ENCODE measurements around the gene RASSF8. TPM values are rescaled to one million over a fixed set of nuclear protein-coding genes. Genes with fewer than 3 reads are reported as not detected.

The RASSF8 gene
- total RNA-seq, 2 experiments from 2014 or later: not detected

DNA sequence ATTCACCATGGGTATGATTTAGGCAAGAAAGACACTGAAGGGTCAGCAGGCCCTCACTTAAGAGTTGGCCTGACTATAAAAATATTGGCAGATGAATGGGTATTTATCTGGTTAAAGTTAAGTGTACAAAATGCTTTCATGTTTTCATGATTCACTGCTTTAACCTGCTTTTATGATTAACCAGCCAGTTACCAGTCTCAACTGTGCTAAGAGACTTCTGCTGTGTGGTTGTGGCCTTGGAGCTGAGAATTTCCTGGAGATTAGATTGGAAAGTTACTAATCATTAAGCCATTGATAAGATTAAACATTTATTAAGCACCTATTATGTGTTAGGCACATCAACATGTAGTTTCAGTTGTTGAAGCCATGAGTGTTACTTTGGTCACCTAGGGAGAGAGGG is 68.9 kb downstream of the RASSF8 start:
- Histone ChIP-seq H2AFZ (ENCODE audit: low read length) (no peak overlapping the region), H4K20me1 (ENCODE audit: insufficient read depth, low read length) (no peaks in the 10 kb centered on the region), H3K36me3 (ENCODE audit: insufficient read depth, low read length) (no peaks in the 10 kb centered on the region), H3K9me3 (ENCODE audit: low read length) (no peaks in the 10 kb centered on the region), H3K9me2 (ENCODE audit: insufficient read depth, low read length) (no peaks in the 10 kb centered on the region), H3K79me2 (ENCODE audit: insufficient read depth, low read depth, low read length) (no peaks in the 10 kb centered on the region), H3K4me1 (ENCODE audit: insufficient read depth, low read length, poor library complexity, severe bottlenecking) (no peaks in the 10 kb centered on the region), H3K4me3 (ENCODE audit: low read depth, low read length, poor library complexity, severe bottlenecking) (no peak overlapping the region), H3K27ac (ENCODE audit: low read depth, low read length, poor library complexity, severe bottlenecking) (no peak overlapping the region), H3K4me2 (ENCODE audit: low read length) (no peak overlapping the region)
- intact Hi-C loops (cut with micrococcal nuclease; ENCODE audit: unreplicated experiment): no loop called here
- DNase-seq (ENCODE audit: low spot score): no peak
- TF ChIP-seq EZH2phosphoT487 (IDR thresholded peaks at IDR 0.05; ENCODE audit: borderline replicate concordance, low read depth, low read length): no peak
- TF ChIP-seq, protein P1, sequence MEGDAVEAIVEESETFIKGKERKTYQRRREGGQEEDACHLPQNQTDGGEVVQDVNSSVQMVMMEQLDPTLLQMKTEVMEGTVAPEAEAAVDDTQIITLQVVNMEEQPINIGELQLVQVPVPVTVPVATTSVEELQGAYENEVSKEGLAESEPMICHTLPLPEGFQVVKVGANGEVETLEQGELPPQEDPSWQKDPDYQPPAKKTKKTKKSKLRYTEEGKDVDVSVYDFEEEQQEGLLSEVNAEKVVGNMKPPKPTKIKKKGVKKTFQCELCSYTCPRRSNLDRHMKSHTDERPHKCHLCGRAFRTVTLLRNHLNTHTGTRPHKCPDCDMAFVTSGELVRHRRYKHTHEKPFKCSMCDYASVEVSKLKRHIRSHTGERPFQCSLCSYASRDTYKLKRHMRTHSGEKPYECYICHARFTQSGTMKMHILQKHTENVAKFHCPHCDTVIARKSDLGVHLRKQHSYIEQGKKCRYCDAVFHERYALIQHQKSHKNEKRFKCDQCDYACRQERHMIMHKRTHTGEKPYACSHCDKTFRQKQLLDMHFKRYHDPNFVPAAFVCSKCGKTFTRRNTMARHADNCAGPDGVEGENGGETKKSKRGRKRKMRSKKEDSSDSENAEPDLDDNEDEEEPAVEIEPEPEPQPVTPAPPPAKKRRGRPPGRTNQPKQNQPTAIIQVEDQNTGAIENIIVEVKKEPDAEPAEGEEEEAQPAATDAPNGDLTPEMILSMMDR (conservative IDR thresholded peaks at IDR 0.05; ENCODE audit: low read length): no peak
- ChIA-PET POLR2A (no interaction called here), CTCF (ENCODE audit: unreplicated experiment) (no interaction called here)
- no TSS peak for BruUV-seq (replicated peaks)

DNA sequence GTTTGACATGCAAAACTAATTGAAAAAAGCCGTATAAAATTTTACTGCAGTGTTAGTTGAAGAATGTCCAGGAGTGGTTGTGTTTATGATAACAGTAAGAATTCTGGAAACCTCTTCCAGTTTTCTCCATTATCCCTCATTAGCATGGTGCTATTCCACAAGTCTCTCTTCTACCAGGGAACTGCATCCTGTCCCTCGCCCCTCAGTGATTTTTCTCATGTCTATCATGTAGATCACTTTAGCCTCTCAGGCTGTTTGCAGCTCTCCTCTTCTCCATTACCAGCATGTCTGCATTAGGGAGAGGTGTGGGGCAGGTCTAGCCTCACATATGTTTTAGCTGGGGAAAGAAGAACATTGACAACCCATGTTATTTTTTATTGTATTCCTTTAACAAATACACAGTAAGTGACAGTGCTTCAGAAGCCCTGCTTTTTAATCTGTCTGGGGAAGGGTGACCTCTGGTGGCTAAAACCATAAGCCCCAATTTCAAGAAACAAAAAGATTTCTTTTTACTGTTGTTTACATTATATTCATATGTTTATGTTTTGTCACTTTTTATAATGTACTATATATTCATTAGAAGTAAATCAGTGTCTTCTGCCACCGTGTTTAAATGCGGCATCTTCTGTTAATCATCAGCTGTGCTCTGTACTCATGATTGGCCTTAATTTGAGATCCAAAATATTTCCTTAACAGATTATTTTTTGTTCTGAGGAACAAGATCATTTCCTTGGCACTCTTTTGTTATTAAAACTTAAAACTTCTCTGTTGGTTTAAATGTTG is 70.7 kb downstream of the RASSF8 start:
- DNase-seq (ENCODE audit: low spot score): peak; percentile 45
- no peaks in the 10 kb centered on the region for H3K79me2 ChIP-seq (ENCODE audit: insufficient read depth, low read depth, low read length)
- no TSS peak for BruUV-seq (replicated peaks)

DNA sequence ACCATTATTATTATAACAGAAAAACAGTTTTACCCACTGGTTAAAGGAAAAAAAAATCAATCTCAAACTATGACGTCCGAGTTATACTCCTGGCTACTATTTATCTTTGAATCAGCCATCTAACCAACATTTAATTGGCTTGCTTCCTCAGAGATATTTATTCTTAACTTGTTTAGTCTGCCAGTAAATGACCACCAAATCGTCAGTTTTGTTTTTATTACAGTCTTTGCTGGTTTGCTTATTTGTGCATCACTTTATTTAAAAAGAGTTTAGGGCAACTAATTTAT is 71.2 kb downstream of the RASSF8 start:
- no peaks in the 10 kb centered on the region for H3K9me2 ChIP-seq (ENCODE audit: insufficient read depth, low read length)
- intact Hi-C loops (cut with micrococcal nuclease; ENCODE audit: unreplicated experiment): loop anchor here (2.0 kb wide), 1 partner anchor 593 kb away; no protein-coding TSS in a partner anchor
- no peak overlapping the region for H3K27ac ChIP-seq (ENCODE audit: low read depth, low read length, poor library complexity, severe bottlenecking)
- TF ChIP-seq, protein P1 (conservative IDR thresholded peaks at IDR 0.05; ENCODE audit: low read length): no peak
- TF ChIP-seq EZH2phosphoT487 (IDR thresholded peaks at IDR 0.05; ENCODE audit: borderline replicate concordance, low read depth, low read length): no peak
- no TSS peak for BruUV-seq (replicated peaks)
- H3K4me1 ChIP-seq (ENCODE audit: insufficient read depth, low read length, poor library complexity, severe bottlenecking): no peaks in the 10 kb centered on the region
- H3K79me2 ChIP-seq (ENCODE audit: insufficient read depth, low read depth, low read length): no peaks in the 10 kb centered on the region
- H2AFZ ChIP-seq (ENCODE audit: low read length): no peak overlapping the region
- ChIA-PET CTCF (ENCODE audit: unreplicated experiment) (no interaction called here), POLR2A (no interaction called here)
- no peak for DNase-seq (ENCODE audit: low spot score)
- no peak overlapping the region for H3K4me2 ChIP-seq (ENCODE audit: low read length)
- no peak overlapping the region for H3K4me3 ChIP-seq (ENCODE audit: low read depth, low read length, poor library complexity, severe bottlenecking)
- H4K20me1 ChIP-seq (ENCODE audit: insufficient read depth, low read length): no peaks in the 10 kb centered on the region
- no peaks in the 10 kb centered on the region for H3K9me3 ChIP-seq (ENCODE audit: low read length)
- H3K36me3 ChIP-seq (ENCODE audit: insufficient read depth, low read length): no peaks in the 10 kb centered on the region

More for the DNA sequence above, 70.7 kb downstream of the RASSF8 start:
- Histone ChIP-seq H3K27ac (ENCODE audit: low read depth, low read length, poor library complexity, severe bottlenecking) (no peak overlapping the region), H3K9me2 (ENCODE audit: insufficient read depth, low read length) (no peaks in the 10 kb centered on the region), H2AFZ (ENCODE audit: low read length) (no peak overlapping the region), H3K4me1 (ENCODE audit: insufficient read depth, low read length, poor library complexity, severe bottlenecking) (no peaks in the 10 kb centered on the region), H3K36me3 (ENCODE audit: insufficient read depth, low read length) (no peaks in the 10 kb centered on the region), H3K9me3 (ENCODE audit: low read length) (no peaks in the 10 kb centered on the region), H3K4me3 (ENCODE audit: low read depth, low read length, poor library complexity, severe bottlenecking) (no peak overlapping the region), H4K20me1 (ENCODE audit: insufficient read depth, low read length) (no peaks in the 10 kb centered on the region), H3K4me2 (ENCODE audit: low read length) (no peak overlapping the region)
- ChIA-PET CTCF (ENCODE audit: unreplicated experiment) (no interaction called here), POLR2A (no interaction called here)
- intact Hi-C loops (cut with micrococcal nuclease; ENCODE audit: unreplicated experiment): loop anchor here (2.0 kb wide), 1 partner anchor 592 kb away; no protein-coding TSS in a partner anchor
- TF ChIP-seq, protein P1 (conservative IDR thresholded peaks at IDR 0.05; ENCODE audit: low read length): peak; percentile 91
- TF ChIP-seq EZH2phosphoT487 (IDR thresholded peaks at IDR 0.05; ENCODE audit: borderline replicate concordance, low read depth, low read length): no peak

Data from OCI-LY7 (cell line).